H1 (cell line): Measurements from ENCODE around the gene VAPB. TPM values are rescaled to one million over a fixed set of nuclear protein-coding genes. Genes with fewer than 3 reads are reported as not detected.

Source experiments
- CTCF ChIA-PET: fragments of 300-600 bp; sonication (Branson Sonifier 250); formaldehyde crosslinking; loops from one replicate; lab custom pipeline; 2021; ENCODE audit not compliant: partially characterized antibody; lab: Charles Lee
- POLR2A ChIA-PET: fragments of 300-600 bp; sonication (Branson Sonifier 250); formaldehyde crosslinking; loops from one replicate; lab custom pipeline; 2021; ENCODE audit warnings: inconsistent platforms; ENCODE audit not compliant: partially characterized antibody; lab: Charles Lee
- DNase-seq, 2 experiments: peaks; one replicate each; pipeline versions ENCODE4 v3.0.0 to v3.0.0-alpha.2; 2010 to 2022; ENCODE audit warnings: low spot score in 2 of 2, low read depth in 1 of 2, mixed read lengths in 1 of 2
- FAIRE-seq: peaks from 2 replicates; lab custom pipeline; 2011; peaks lifted over from hg19 to GRCh38; lab: Jason Lieb, UNC
- H2AFZ ChIP-seq: 2 replicates; pipeline ENCODE4 v1.8.1; 2012; ENCODE audit warnings: low read length, inconsistent platforms
- H2AK5ac ChIP-seq: 2 replicates; pipeline ENCODE4 v1.6.1; 2013; ENCODE audit warnings: low read depth, low read length
- H2BK120ac ChIP-seq: replicated peaks from 2 replicates; pipeline ENCODE3; 2013; ENCODE audit warnings: low read depth, low read length, inconsistent platforms
- H2BK12ac ChIP-seq: 2 replicates; pipeline ENCODE4 v1.6.1; 2013; ENCODE audit warnings: low read depth, low read length
- H2BK15ac ChIP-seq: 2 replicates; pipeline ENCODE4 v1.6.1; 2013; ENCODE audit warnings: low read length
- H2BK20ac ChIP-seq: 2 replicates; pipeline ENCODE4 v1.6.1; 2013; ENCODE audit warnings: low read length
- H2BK5ac ChIP-seq: 2 replicates; pipeline ENCODE4 v1.6.1; 2013; ENCODE audit warnings: low read depth, low read length
- H3K14ac ChIP-seq: 2 replicates; pipeline ENCODE4 v1.6.1; 2013; ENCODE audit warnings: inconsistent platforms; ENCODE audit not compliant: insufficient read length
- H3K18ac ChIP-seq: 2 replicates; pipeline ENCODE4 v1.6.1; 2013; ENCODE audit warnings: low read length; ENCODE audit errors: extremely low read depth
- H3K23ac ChIP-seq: 2 replicates; pipeline ENCODE4 v1.6.1; 2013; ENCODE audit warnings: inconsistent platforms; ENCODE audit not compliant: insufficient read length
- H3K23me2 ChIP-seq: 2 replicates; pipeline ENCODE4 v1.6.1; 2013; ENCODE audit warnings: low read depth, low read length
- H3K27ac ChIP-seq: 2 replicates; pipeline ENCODE4 v1.6.1; 2011; ENCODE audit warnings: low read depth, low read length, inconsistent platforms
- H3K27me3 ChIP-seq, 4 experiments: replicated peaks in 1 of 4; 1 replicate in 1 of 4; 2 replicates in 3 of 4; pipeline versions ENCODE4 v1.6.1 to v1.8.1; 2011 to 2013; ENCODE audit warnings: low read length in 3 of 4, mild to moderate bottlenecking in 3 of 4, inconsistent platforms in 2 of 4, mixed read lengths in 2 of 4, moderate library complexity in 1 of 4; ENCODE audit not compliant: control insufficient read depth in 3 of 4, insufficient read depth in 3 of 4; ENCODE audit errors: extremely low read depth in 1 of 4
- H3K36me3 ChIP-seq, 4 experiments: 2 replicates each; pipeline versions ENCODE4 v1.6.1 to v1.8.1; 2011 to 2013; ENCODE audit warnings: mild to moderate bottlenecking in 4 of 4, low read length in 3 of 4, moderate library complexity in 2 of 4, control low read depth in 1 of 4, inconsistent platforms in 1 of 4; ENCODE audit not compliant: insufficient read depth in 4 of 4, control insufficient read depth in 2 of 4
- H3K4ac ChIP-seq: replicated peaks from 2 replicates; pipeline ENCODE3; 2013; ENCODE audit warnings: low read length, low read depth, mixed read lengths, inconsistent platforms; ENCODE audit not compliant: insufficient read length
- H3K4me1 ChIP-seq, 4 experiments: replicated peaks in 1 of 4; 1 replicate in 1 of 4; 2 replicates in 3 of 4; pipeline versions ENCODE4 v1.6.1 to v1.8.1; 2011 to 2013; ENCODE audit warnings: low read length in 3 of 4, inconsistent platforms in 2 of 4, mixed read lengths in 1 of 4; ENCODE audit not compliant: insufficient read depth in 4 of 4, control insufficient read depth in 3 of 4
- H3K4me2 ChIP-seq, 2 experiments: 2 replicates each; pipeline versions ENCODE4 v1.6.1 to v1.8.1; 2011 to 2013; ENCODE audit warnings: low read depth in 2 of 2, low read length in 2 of 2, control low read depth in 1 of 2, inconsistent platforms in 1 of 2, mild to moderate bottlenecking in 1 of 2; ENCODE audit not compliant: insufficient read depth in 1 of 2
- H3K4me3 ChIP-seq, 4 experiments: fragments of 200-600, 300-600 bp in 1 of 4; sonication (generic), shearing (Covaris generic), sonication (Bioruptor Twin) in 1 of 4; 2 replicates each; pipeline versions ENCODE4 v1.5.1 to v1.8.1; 2011 to 2016; ENCODE audit warnings: low read length in 4 of 4, low read depth in 3 of 4, control low read depth in 2 of 4, inconsistent platforms in 2 of 4, mild to moderate bottlenecking in 2 of 4, mixed read lengths in 1 of 4, moderate library complexity in 1 of 4; ENCODE audit not compliant: insufficient read depth in 2 of 4; ENCODE audit errors: extremely low read depth in 1 of 4
- H3K56ac ChIP-seq: replicated peaks from 2 replicates; pipeline ENCODE3; 2013; ENCODE audit warnings: low read depth, mild to moderate bottlenecking, mixed read lengths, low read length, inconsistent platforms; ENCODE audit not compliant: insufficient read length
- H3K79me1 ChIP-seq: 2 replicates; pipeline ENCODE4 v1.6.1; 2013; ENCODE audit warnings: low read depth, low read length, control low read depth
- H3K79me2 ChIP-seq, 2 experiments: 2 replicates each; pipeline versions ENCODE4 v1.6.1 to v1.8.1; 2012 to 2013; ENCODE audit warnings: low read length in 2 of 2, mild to moderate bottlenecking in 2 of 2, inconsistent platforms in 1 of 2; ENCODE audit not compliant: insufficient read depth in 2 of 2, control insufficient read depth in 1 of 2
- H3K9ac ChIP-seq, 4 experiments: replicated peaks in 1 of 4; 1 replicate in 1 of 4; 2 replicates in 3 of 4; pipeline versions ENCODE4 v1.6.1 to v1.8.1; 2011 to 2013; ENCODE audit warnings: low read depth in 3 of 4, low read length in 3 of 4, control low read depth in 2 of 4, mild to moderate bottlenecking in 2 of 4, moderate library complexity in 2 of 4, inconsistent platforms in 1 of 4; ENCODE audit errors: extremely low read depth in 1 of 4
- H3K9me3 ChIP-seq, 2 experiments: 2 replicates each; pipeline versions ENCODE4 v1.6.1 to v1.8.1; 2012 to 2013; ENCODE audit warnings: mild to moderate bottlenecking in 2 of 2, moderate library complexity in 2 of 2, control low read depth in 1 of 2, inconsistent platforms in 1 of 2, low read depth in 1 of 2, low read length in 1 of 2, mixed read lengths in 1 of 2; ENCODE audit not compliant: insufficient read depth in 2 of 2
- H4K20me1 ChIP-seq, 2 experiments: replicated peaks in 1 of 2; 2 replicates each; pipeline versions ENCODE3 to v1.8.1; 2011 to 2013; ENCODE audit warnings: inconsistent platforms in 2 of 2, low read length in 2 of 2, mild to moderate bottlenecking in 1 of 2; ENCODE audit not compliant: insufficient read depth in 2 of 2, control insufficient read depth in 1 of 2
- H4K5ac ChIP-seq: 2 replicates; pipeline ENCODE4 v1.6.1; 2013; ENCODE audit warnings: low read length, low read depth, mixed read lengths, inconsistent platforms; ENCODE audit not compliant: insufficient read length
- H4K8ac ChIP-seq: 2 replicates; pipeline ENCODE4 v1.8.0; 2013; ENCODE audit warnings: mild to moderate bottlenecking, moderate library complexity, low read length, inconsistent platforms; ENCODE audit not compliant: insufficient read depth; ENCODE audit errors: extremely low read depth
- H4K91ac ChIP-seq: replicated peaks from 2 replicates; pipeline ENCODE3; 2013; ENCODE audit warnings: low read length, mixed read lengths, inconsistent platforms; ENCODE audit not compliant: insufficient read length
- CBX5 ChIP-seq: fragments of 300-800, 300-1000 bp; sonication (generic); IDR thresholded peaks from 2 replicates; pipeline ENCODE4 v1.7.1; 2016; ENCODE audit warnings: antibody characterized with exemption, low read length, low read depth
- CHD2 ChIP-seq: IDR thresholded peaks from 2 replicates; pipeline ENCODE4 v1.6.1; 2012; ENCODE audit warnings: low read length, improper control_type of control experiment
- CREB1 ChIP-seq: IDR thresholded peaks from 2 replicates; pipeline ENCODE4 v1.6.1; 2012; ENCODE audit warnings: inconsistent platforms
- EP300 ChIP-seq, 2 experiments: IDR thresholded peaks; 1 replicate in 1 of 2; 2 replicates in 1 of 2; pipeline ENCODE4 v1.6.1; 2011 to 2012; ENCODE audit warnings: low read depth in 2 of 2, low read length in 2 of 2, mild to moderate bottlenecking in 2 of 2, borderline replicate concordance in 1 of 2, inconsistent platforms in 1 of 2, moderate library complexity in 1 of 2
- GABPA ChIP-seq: IDR thresholded peaks from 2 replicates; pipeline ENCODE4 v1.6.1; 2011; ENCODE audit warnings: mild to moderate bottlenecking, low read length, moderate library complexity, borderline replicate concordance; ENCODE audit not compliant: insufficient read depth
- HDAC2 ChIP-seq, 2 experiments: fragments of 300-600 bp in 1 of 2; sonication (generic) in 1 of 2; IDR thresholded peaks; 2 replicates each; pipeline ENCODE4 v1.6.1; 2011 to 2012; ENCODE audit warnings: low read depth in 2 of 2, low read length in 2 of 2, mild to moderate bottlenecking in 2 of 2, moderate library complexity in 2 of 2, borderline replicate concordance in 1 of 2, inconsistent platforms in 1 of 2
- NANOG ChIP-seq: IDR thresholded peaks from 2 replicates; pipeline ENCODE4 v1.6.1; 2011; ENCODE audit warnings: low read length, low read depth, mild to moderate bottlenecking, inconsistent platforms; ENCODE audit not compliant: insufficient read depth, poor library complexity, severe bottlenecking
- NRF1 ChIP-seq: IDR thresholded peaks from 2 replicates; pipeline ENCODE4 v1.6.1; 2011; ENCODE audit warnings: mild to moderate bottlenecking, low read depth, low read length, improper control_type of control experiment
- RBBP5 ChIP-seq: IDR thresholded peaks from 2 replicates; pipeline ENCODE4 v1.7.1; 2012; ENCODE audit warnings: low read depth, mild to moderate bottlenecking, inconsistent platforms, low read length, moderate library complexity, borderline replicate concordance
- RFX5 ChIP-seq: IDR thresholded peaks from 2 replicates; pipeline ENCODE4 v1.6.1; 2011; ENCODE audit warnings: low read depth, low read length, improper control_type of control experiment, borderline replicate concordance
- SIX5 ChIP-seq: IDR thresholded peaks from 2 replicates; pipeline ENCODE4 v1.6.1; 2011; ENCODE audit warnings: mild to moderate bottlenecking, low read depth, low read length
- TEAD4 ChIP-seq: IDR thresholded peaks from 2 replicates; pipeline ENCODE4 v1.6.1; 2012; ENCODE audit warnings: low read depth, low read length, inconsistent platforms, mixed read lengths
- WGBS, 2 experiments: shearing (Covaris generic) in 1 of 2; methylation state at CpG; one replicate each; pipeline versions ENCODE4 v1.1.6 to v1.1.7; 2013 to 2015; ENCODE audit warnings: low lambda C conversion rate in 2 of 2, mixed read lengths in 2 of 2, inconsistent platforms in 1 of 2, low coverage in 1 of 2, missing lambda C conversion rate in 1 of 2; ENCODE audit not compliant: insufficient replicate concordance in 2 of 2, insufficient coverage in 1 of 2, insufficient read length in 1 of 2; ENCODE audit errors: extremely low coverage in 1 of 2, missing lambda C conversion rate in 1 of 2; 5-methylcytosine and 5-hydroxymethylcytosine counted together
- polyA plus RNA-seq, 7 experiments: library from polyadenylated mRNA; depleted of rRNA in 3 of 7; stranded (reverse) in 5 of 7; unstranded in 2 of 7; fragments of >200 nt in 5 of 7; fragments of 200-250 nt in 2 of 7; gene quantifications; 1 replicate in 5 of 7; 2 replicates in 1 of 7; 4 replicates in 1 of 7; pipeline versions ENCODE4 v1.2.1 to v1.2.3, GENCODE V29; 2011 to 2013; ENCODE audit warnings: missing spikeins in 2 of 7, mixed read lengths in 2 of 7
- total RNA-seq: library from RNA; stranded (reverse); fragmentation: NEBNext Ultra II Directional; extraction: Animal tissue kit (Norgen Biotek cat#: 25700); gene quantifications from 2 replicates; pipeline ENCODE4 v1.2.1, GENCODE V29; 2021
- TF ChIP-seq, protein P1 (sequence below): IDR thresholded peaks from 2 replicates; pipeline ENCODE4 v1.6.1; 2011; ENCODE audit warnings: low read length, improper control_type of control experiment

Gene VAPB
- total and polyA plus RNA-seq, 2 of the 8 experiments (the other 6 are each of a cell fraction or from before 2014, with no cell fraction given) = 24.4 to 62.8 TPM

DNA sequence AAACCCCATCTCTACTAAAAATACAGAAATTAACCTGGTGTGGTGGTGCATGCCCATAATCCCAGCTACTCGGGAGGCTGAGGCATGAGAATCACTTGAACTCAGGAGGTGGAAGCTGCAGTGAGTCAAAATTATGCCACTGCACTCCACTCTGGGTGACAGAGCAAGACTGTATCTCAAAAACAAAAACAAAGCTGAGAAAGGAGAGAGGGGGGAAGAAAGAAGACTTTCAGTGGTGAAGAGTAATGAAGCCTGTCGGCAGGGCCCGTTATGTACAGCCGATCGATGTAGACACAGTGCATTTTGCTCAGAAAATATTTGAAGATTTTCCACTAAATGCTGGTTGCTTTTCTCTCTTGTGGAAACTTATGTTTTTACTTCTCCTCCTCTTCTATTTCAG is 13.8 kb downstream of the VAPB start:
- Histone ChIP-seq H2BK120ac (no peak overlapping the region), H3K18ac (no peak overlapping the region), H3K4me1 (peaks cover 0 to 4% (median 3%) of the 10 kb centered on the region in 4 experiments; a peak in 2 of 7 replicates), H2BK12ac (no peak overlapping the region), H3K14ac (no peak overlapping the region), H3K27ac (no peak overlapping the region), H3K23ac (no peak overlapping the region), H3K27me3 (no peaks in the 10 kb centered on the region), H3K79me1 (peaks cover 11% of the 10 kb centered on the region), H3K4ac (no peak overlapping the region), H3K9ac (no peak overlapping the region), H3K4me3 (no peak overlapping the region), H3K4me2 (no peak overlapping the region), H4K8ac (no peak overlapping the region), H4K5ac (no peak overlapping the region), H2BK5ac (no peak overlapping the region), H2BK15ac (no peak overlapping the region), H3K23me2 (no peaks in the 10 kb centered on the region; the same call in 1 of the 2 replicates), H4K91ac (no peak overlapping the region), H3K79me2 (peaks cover 19 to 99% of the 10 kb centered on the region in 2 experiments), H3K9me3 (no peaks in the 10 kb centered on the region), H2AK5ac (no peak overlapping the region), H2AFZ (no peak overlapping the region), H3K56ac (no peak overlapping the region), H2BK20ac (no peak overlapping the region), H4K20me1 (peaks cover 2 to 5% of the 10 kb centered on the region in 2 experiments), H3K36me3 (no peaks in the 10 kb centered on the region)
- WGBS, 2 experiments = 97% methylated on average over 5 of the region's 5 CpGs; no CpG with 5 or more reads in 1 of the 2 experiments
- POLR2A ChIA-PET = no interaction called here
- FAIRE-seq = no peak
- CTCF ChIA-PET = interaction anchor here (1.0 to 1.6 kb wide), 3 partner anchors 9 to 45 kb away, joined by 3 to 4 read pairs (median 3); no protein-coding TSS in a partner anchor
- DNase-seq = no peak
- TF ChIP-seq RBBP5 (no peak), CHD2 (no peak), NANOG (no peak), NRF1 (no peak), RFX5 (no peak), CREB1 (no peak), GABPA (no peak), TEAD4 (no peak), EP300 (IDR thresholded peaks at IDR 0.05; ENCODE audit: borderline replicate concordance in 1 of 2, low read depth in 2 of 2, low read length in 2 of 2) (no peak), SIX5 (no peak), CBX5 (no peak), HDAC2 (IDR thresholded peaks at IDR 0.05; ENCODE audit: borderline replicate concordance in 1 of 2, low read depth in 2 of 2, low read length in 2 of 2) (no peak)
- TF ChIP-seq, protein P1, sequence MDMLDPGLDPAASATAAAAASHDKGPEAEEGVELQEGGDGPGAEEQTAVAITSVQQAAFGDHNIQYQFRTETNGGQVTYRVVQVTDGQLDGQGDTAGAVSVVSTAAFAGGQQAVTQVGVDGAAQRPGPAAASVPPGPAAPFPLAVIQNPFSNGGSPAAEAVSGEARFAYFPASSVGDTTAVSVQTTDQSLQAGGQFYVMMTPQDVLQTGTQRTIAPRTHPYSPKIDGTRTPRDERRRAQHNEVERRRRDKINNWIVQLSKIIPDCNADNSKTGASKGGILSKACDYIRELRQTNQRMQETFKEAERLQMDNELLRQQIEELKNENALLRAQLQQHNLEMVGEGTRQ = no peak
